PC-3 (cell line): ENCODE results near the gene ATE1. TPM values are rescaled to one million over a fixed set of nuclear protein-coding genes. Genes with fewer than 3 reads are reported as not detected.

Experiments used
- ATAC-seq: fragments of 200-7000 bp; cut with Tn5 transposase; 2 replicates; pipeline ENCODE4 v1.9.1; 2020; ENCODE audit warnings: mild to moderate bottlenecking, moderate library complexity
- BruUV-seq: library from RNA; stranded (reverse); fragments of 400-500 nt; replicated peaks from 2 replicates; lab custom pipeline; 2021; lab: Mats Ljungman, UMichigan
- CTCF ChIA-PET: fragments of 300-600 bp; sonication (Branson Sonifier 250); formaldehyde crosslinking; loops from one replicate; lab custom pipeline; 2022; ENCODE audit warnings: antibody characterized with exemption; lab: Charles Lee
- POLR2A ChIA-PET: fragments of 300-600 bp; sonication (Branson Sonifier 250); formaldehyde crosslinking; loops from one replicate; lab custom pipeline; 2022; ENCODE audit warnings: antibody characterized with exemption; ENCODE audit not compliant: unreplicated experiment; lab: Charles Lee
- DNase-seq: peaks from one replicate; pipeline ENCODE4 v3.0.0-alpha.2; 2015
- H2AFZ ChIP-seq: fragments of 300-600 bp; sonication (generic); 2 replicates; pipeline ENCODE4 v1.6.0; 2016; ENCODE audit warnings: antibody characterized with exemption, low read length
- H3F3A ChIP-seq: fragments of 300-600 bp; sonication (generic); one replicate; pipeline ENCODE4 v1.6.0; 2017; ENCODE audit warnings: antibody characterized with exemption, low read length, control low read depth, mild to moderate bottlenecking; ENCODE audit not compliant: unreplicated experiment
- H3K27ac ChIP-seq: fragments of 300-600 bp; sonication (generic); 2 replicates; pipeline ENCODE4 v1.5.1; 2016; ENCODE audit warnings: mild to moderate bottlenecking, low read length
- H3K27me3 ChIP-seq: fragments of 300-600 bp; sonication (generic); 2 replicates; pipeline ENCODE4 v1.6.1; 2016; ENCODE audit warnings: low read length, mixed read lengths
- H3K36me3 ChIP-seq: fragments of 300-600 bp; sonication (generic); 2 replicates; pipeline ENCODE4 v1.6.1; 2016; ENCODE audit warnings: low read depth, mixed run types, low read length, mixed read lengths
- H3K4me1 ChIP-seq: fragments of 300-600 bp; sonication (generic); 2 replicates; pipeline ENCODE4 v1.5.1; 2016; ENCODE audit warnings: low read length; ENCODE audit not compliant: insufficient read depth
- H3K4me2 ChIP-seq: fragments of 300-600 bp; sonication (generic); 2 replicates; pipeline ENCODE4 v1.6.0; 2016; ENCODE audit warnings: low read length
- H3K4me3 ChIP-seq: fragments of 300-600 bp; sonication (generic); 2 replicates; pipeline ENCODE4 v1.5.1; 2016; ENCODE audit warnings: mild to moderate bottlenecking, low read length, mixed read lengths
- H3K79me2 ChIP-seq: fragments of 300-600 bp; sonication (generic); 2 replicates; pipeline ENCODE4 v1.6.1; 2017; ENCODE audit warnings: low read length, mixed read lengths
- H3K9ac ChIP-seq: fragments of 300-600 bp; sonication (generic); 2 replicates; pipeline ENCODE4 v1.6.0; 2016; ENCODE audit warnings: mild to moderate bottlenecking, low read length
- H3K9me2 ChIP-seq: fragments of 300-600 bp; sonication (generic); replicated peaks from 2 replicates; pipeline ENCODE4 v1.6.1; 2016; ENCODE audit warnings: mixed run types, low read length, mixed read lengths
- H3K9me3 ChIP-seq: fragments of 300-600 bp; sonication (generic); 2 replicates; pipeline ENCODE4 v1.6.1; 2016; ENCODE audit warnings: low read length, mixed read lengths
- H4K20me1 ChIP-seq: fragments of 300-600 bp; sonication (generic); 2 replicates; pipeline ENCODE4 v1.6.1; 2016; ENCODE audit warnings: low read length, mixed read lengths
- CTCF ChIP-seq: fragments of 300-600 bp; sonication (generic); conservative IDR thresholded peaks from 2 replicates; pipeline ENCODE4 v1.5.1; 2017; ENCODE audit warnings: antibody characterized with exemption, low read depth, mild to moderate bottlenecking, low read length
- EZH2 ChIP-seq: fragments of 300-600 bp; sonication (generic); IDR thresholded peaks from one replicate; pipeline ENCODE4 v1.6.1; 2017; ENCODE audit warnings: antibody characterized with exemption, mild to moderate bottlenecking, low read length; ENCODE audit not compliant: unreplicated experiment
- EZH2phosphoT487 ChIP-seq: fragments of 300-600 bp; sonication (generic); IDR thresholded peaks from 2 replicates; pipeline ENCODE4 v1.6.1; 2018; ENCODE audit warnings: mild to moderate bottlenecking, antibody characterized with exemption, low read length, borderline replicate concordance
- intact Hi-C: fragments of 100-400 bp; cut with micrococcal nuclease; formaldehyde crosslinking; loops from 2 replicates; pipeline ENCODE4 v1.9.0; 2023
- total RNA-seq: library from RNA; depleted of rRNA; stranded (reverse); fragments of >200 nt; gene quantifications from 2 replicates; pipeline ENCODE4 v1.2.3, GENCODE V29; 2014

Gene ATE1
- total RNA-seq, 1 experiment from 2014 or later, result 12.8 TPM

GRCh38 chr10:121975295-121976086, 47.7 kb upstream of the ATE1 start:
- Histone ChIP-seq H3K4me3 (peak overlapping the region; percentile 90), H3K4me1 (peaks cover 7% of the 10 kb centered on the region; the same call in 1 of the 2 replicates), H3K9me2 (no peaks in the 10 kb centered on the region), H3F3A (no peaks in the 10 kb centered on the region), H3K9me3 (no peaks in the 10 kb centered on the region), H3K27me3 (no peaks in the 10 kb centered on the region), H4K20me1 (0 out of 2 replicates have a peak, but pooled peaks cover 4% of the 10 kb centered on the region), H3K79me2 (peaks cover 26% of the 10 kb centered on the region), H2AFZ (peak overlapping the region; percentile 93), H3K4me2 (peak overlapping the region; percentile 94), H3K9ac (peak overlapping the region; percentile 99), H3K27ac (peak overlapping the region; percentile 90), H3K36me3 (no peaks in the 10 kb centered on the region)
- peak; percentile 25 for ATAC-seq
- no peak for DNase-seq
- TF ChIP-seq EZH2phosphoT487 (no peak), CTCF (no peak; the same call in 1 of the 2 replicates), EZH2 (no peak)
- CTCF ChIA-PET, result no interaction called here
- POLR2A ChIA-PET, result interaction anchor here (0.6 kb wide), 1 partner anchor 166 kb away, joined by 6 read pairs; no protein-coding TSS in a partner anchor
- intact Hi-C loops, result loop anchor here (2.0 kb wide), 1 partner anchor 137 kb away; no protein-coding TSS in a partner anchor
- BruUV-seq, result TSS peak; percentile 29

GRCh38 chr10:121974535-121975294, 46.9 kb upstream of the ATE1 start, which contains the start of gene NSMCE4A:
Gene NSMCE4A (minus strand): TSS chr10:121975217. CDS start chr10:121975165, 52 bp downstream.
- POLR2A ChIA-PET, result no interaction called here

More at GRCh38 chr10:121974535-121975294, 46.9 kb upstream of the ATE1 start, which contains the start of gene NSMCE4A:
- TF ChIP-seq CTCF, result peak; percentile 72
- no peak for TF ChIP-seq EZH2
- intact Hi-C loops, result loop anchor here (1.0 to 5.0 kb wide), 3 partner anchors 46 to 138 kb away; partner anchors contain the start of gene ATE1
- CTCF ChIA-PET, result interaction anchor here (1.0 kb wide), 1 partner anchor 138 kb away, joined by 3 read pairs; no protein-coding TSS in a partner anchor
- BruUV-seq, result no TSS peak
- Histone ChIP-seq H3K79me2 (peaks cover 26% of the 10 kb centered on the region), H3K27ac (peak within 1 kb of the TSS; percentile 90), H2AFZ (peak within 1 kb of the TSS; percentile 93), H3K4me1 (peaks cover 7% of the 10 kb centered on the region; the same call in 1 of the 2 replicates), H3K36me3 (0 out of 2 replicates have a peak, but pooled peaks cover 2% of the 10 kb centered on the region), H3K9me3 (no peaks in the 10 kb centered on the region), H4K20me1 (0 out of 2 replicates have a peak, but pooled peaks cover 4% of the 10 kb centered on the region), H3K9me2 (no peaks in the 10 kb centered on the region), H3K9ac (peak within 1 kb of the TSS; percentile 99), H3K27me3 (no peaks in the 10 kb centered on the region), H3K4me2 (peak within 1 kb of the TSS; percentile 94), H3F3A (no peaks in the 10 kb centered on the region), H3K4me3 (peak within 1 kb of the TSS; percentile 90)
- ATAC-seq (peak; percentile 81), DNase-seq (peak; percentile 71)
